ENCODE results near the gene ASNSD1.
"Not testable (repeated sequence)": the region's sequence is repeated elsewhere in the genome, so short reads cannot be mapped to it uniquely, and the experiment has no call there.

ASNSD1 gene

GRCh38 chr2:189648846-189649509 lies 12.3 kb upstream of the ASNSD1 start:
- no peak for DNase-seq

DNA sequence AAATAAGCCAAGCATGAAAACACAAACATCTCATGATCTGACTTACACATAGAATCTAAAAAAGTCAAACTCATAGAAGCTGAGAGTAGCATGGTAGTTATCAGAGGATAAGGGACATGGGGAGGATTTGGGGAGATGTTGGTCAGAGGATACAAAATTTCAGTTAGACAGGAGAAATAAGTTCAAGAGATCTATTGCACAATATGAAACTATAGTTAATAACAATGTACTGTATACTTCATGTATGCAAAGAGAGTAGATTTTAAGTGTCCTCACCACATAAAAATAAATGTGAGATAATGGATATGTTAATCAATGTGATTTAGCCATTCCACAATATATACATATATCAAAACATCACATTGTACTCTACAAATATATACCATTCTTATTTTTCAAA lies 10.0 kb upstream of the ASNSD1 start:
- no peak for DNase-seq

- not testable (repeated sequence) for DNase-seq
Observed at GRCh38 chr2:189653464-189653863, 7.8 kb upstream of the ASNSD1 start.

GRCh38 chr2:189654641-189655040 lies 6.6 kb upstream of the ASNSD1 start:
- no peak for DNase-seq

DNA sequence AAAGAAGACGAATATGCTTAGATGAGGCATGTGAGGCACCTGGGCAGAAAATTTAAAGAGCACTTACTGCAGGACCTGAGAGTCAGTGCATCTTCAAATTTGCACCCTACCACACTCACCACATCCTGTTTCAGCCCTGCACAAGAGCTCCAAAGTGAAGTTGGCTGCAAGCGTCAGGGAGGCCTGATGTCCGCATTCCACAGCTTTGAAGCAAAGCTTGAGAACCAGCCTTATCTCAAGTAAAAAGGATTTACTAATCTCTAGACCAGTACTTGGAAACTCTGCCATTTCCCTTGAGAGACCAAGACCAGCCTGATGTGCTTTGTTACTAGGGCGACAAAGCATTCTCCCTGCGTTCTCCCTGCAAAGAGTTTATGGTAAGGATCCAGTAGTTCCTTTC lies 3.4 kb upstream of the ASNSD1 start:
- DNase-seq = no peak

DNA sequence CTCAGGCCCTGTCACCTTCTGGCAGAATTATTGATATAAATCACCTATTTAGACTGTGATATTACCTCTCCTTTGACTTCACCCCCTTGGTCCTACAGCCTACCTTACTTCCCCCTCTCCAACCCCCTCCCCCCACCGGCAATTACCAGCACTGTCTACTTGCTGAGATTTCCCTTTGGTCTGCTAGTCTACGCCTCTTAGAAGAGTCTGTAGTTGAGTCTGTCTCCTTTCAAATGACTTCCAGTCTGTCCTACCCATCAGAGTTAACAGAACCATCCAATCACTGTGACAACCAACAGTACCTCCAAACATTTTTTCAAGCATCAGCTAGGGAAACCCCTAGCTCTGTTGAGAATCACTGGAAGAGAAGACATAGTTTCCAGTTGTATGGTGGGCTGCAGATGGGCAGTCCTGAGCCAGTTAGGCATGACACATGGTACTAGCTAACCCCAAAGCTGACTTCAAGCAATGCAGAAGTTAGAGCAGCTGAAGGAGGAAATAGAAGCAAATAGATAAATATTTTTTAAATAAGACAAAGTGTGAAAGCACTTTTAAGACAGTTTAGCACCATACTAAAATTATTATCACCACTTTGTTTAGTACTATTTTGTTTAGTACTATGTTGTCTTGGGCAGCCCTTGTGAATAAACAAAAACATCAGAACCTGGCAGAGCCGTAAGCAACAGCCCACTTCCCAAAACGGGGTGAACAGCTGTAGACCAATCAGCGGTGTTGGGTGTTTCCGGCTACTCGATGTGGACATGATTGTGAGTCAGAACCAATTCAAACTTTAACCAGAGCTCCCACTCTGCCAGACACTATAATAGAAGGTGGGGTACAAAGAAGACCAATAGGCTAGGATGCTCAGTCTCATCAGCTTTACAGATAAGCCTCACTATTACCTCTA lies 2.7 kb upstream of the ASNSD1 start:
- no peak for DNase-seq

DNA sequence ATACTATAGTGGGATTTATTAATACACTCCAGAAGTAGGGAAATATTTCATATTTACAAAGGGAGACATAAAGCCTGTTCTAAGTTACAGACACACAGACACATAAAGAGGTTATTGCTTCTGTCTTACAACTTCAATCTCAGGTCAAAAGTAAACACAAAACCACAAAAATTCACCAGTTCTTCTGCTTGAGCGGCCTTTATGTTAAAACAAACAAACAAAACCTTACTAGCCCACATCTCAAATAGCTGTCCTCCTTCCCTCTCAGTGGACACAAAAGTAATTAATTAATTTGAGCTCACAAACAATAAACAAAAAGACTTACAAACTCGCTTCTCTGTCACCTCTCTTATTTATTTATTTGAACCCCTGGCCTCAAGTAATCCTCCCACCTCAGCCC lies 1.5 kb upstream of the ASNSD1 start:
- DNase-seq = no peak

DNA sequence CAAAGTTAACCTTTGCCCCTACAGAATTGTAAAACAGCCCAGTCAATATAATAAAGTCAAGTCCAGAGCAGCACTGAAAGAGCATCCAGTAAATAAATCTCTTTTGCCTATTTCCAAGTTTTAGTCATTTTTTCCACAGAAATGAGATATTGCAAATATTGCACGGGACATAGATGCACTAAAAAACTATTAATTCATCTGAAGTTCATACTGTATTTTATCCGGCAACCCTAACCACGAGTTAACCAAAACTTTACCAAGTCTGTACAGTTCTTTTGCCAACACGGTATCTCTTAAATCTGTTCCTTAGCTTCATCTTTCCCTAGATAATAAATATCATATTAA lies 484 bp upstream of the ASNSD1 start:
- no peak for DNase-seq

GRCh38 chr2:189661957-189662321 lies 680 bp downstream of the ASNSD1 start:
- peak; percentile 28 for DNase-seq

DNA sequence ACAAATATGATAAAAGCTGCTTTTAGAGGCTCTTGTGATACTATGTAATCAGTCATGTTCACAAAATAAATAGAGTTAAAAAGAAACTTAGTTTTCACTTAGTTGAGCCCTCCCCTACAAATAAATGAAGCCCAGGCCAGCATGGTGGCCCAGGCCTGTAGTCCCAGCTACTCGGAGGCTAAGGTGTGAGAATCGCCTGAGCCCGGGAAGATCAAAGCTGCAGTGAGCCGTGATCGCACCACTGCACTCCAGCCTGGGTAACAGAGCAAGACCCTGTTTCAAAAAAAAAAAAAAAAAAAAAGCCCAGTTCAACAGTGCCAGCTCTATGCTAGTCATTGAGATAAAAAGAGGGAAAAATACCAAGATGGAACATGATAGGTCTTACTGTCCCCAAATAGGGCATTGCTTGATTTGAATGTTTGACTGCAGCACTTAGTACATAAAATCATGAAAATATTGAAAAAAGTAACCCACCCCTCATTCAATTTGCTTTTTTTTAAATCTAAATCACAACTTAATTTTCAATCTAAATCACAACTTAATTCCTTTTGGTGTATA lies 1.5 kb downstream of the ASNSD1 start:
- no peak for DNase-seq

DNA sequence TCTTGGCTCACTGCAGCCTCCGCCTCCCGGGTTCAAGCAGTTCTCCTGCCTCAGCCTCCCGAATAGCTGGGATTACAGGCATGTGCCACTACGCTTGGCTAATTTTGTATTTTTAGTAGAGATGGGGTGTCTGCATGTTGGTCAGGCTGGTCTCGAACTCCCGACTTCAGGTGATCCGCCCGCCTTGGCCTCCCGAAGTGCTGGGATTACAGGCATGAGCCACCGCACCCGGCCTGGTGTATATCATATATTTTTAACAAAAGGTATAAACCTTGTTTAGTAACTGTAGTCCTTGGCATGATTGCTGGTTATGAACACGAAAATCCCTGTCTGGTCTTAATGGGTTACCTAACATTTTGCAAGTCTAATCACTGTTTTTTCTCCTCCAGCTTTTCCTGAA lies 2.1 kb downstream of the ASNSD1 start:
- DNase-seq = not testable (repeated sequence)

GRCh38 chr2:189669913-189670312 lies 8.7 kb downstream of the ASNSD1 start:
- no peak for DNase-seq

GRCh38 chr2:189673661-189674373 lies 12.6 kb downstream of the ASNSD1 start:
- DNase-seq = peak; percentile 38

DNA sequence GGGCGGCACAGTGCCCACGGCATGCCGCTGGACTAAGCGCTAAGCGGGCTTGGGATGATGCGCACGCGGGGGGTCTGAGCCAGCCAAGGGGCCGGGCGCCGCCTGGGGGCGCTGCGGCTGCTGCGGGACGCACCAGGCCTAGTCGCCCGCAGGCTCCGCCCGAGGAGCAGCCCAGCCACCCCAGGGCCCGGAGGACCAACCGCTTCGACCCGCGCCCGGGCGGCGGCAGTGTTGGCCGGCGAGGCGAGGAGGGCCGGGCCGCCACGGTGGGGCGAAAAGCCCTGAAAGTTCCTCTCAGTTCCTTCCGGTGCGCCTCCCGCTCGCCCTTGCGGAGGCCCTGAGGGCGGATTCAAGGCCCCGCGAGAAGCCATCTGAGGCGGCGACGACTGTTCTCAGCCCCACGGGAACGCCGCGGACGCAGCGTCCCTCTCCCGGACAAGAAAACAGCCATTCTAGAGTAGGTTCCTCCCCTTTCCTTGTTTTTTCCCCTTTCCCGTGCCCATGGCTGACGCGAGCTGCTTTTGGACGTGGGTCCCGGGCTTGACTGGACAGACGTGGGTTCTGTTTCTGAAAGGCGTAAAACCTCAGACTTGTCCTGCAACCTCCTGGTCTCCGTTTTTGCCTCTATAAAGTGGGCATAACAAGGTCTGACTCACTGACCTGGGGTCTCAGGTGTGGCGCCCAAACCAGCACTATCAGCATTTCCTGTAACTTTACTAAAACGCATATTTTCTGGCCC lies 13.3 kb downstream of the ASNSD1 start, which contains the start of gene ANKAR:
Gene ANKAR (plus strand): TSS at position 297 of the 739 bp plus-strand sequence. CDS start 1,821 bp downstream, outside the sequence.
- peak; percentile 95 for DNase-seq

DNA sequence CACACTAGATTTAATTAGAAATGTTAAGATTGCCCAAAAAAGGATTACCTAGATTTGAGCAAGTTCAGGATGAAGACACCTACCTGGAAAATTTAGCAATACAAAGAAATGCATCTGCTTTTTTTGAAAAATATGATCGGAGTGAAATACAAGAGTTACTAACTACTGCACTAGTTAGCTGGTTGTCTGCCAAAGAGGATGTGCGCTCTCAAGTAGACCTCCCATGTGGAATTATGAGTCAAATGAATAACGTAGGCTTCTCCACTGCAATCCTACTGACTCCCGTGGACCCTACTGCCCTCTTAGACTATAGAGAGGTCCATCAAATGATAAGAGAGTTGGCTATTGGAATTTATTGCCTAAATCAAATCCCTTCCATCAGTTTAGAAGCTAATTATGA lies 15.2 kb downstream of the ASNSD1 start:
- no peak for DNase-seq

DNA sequence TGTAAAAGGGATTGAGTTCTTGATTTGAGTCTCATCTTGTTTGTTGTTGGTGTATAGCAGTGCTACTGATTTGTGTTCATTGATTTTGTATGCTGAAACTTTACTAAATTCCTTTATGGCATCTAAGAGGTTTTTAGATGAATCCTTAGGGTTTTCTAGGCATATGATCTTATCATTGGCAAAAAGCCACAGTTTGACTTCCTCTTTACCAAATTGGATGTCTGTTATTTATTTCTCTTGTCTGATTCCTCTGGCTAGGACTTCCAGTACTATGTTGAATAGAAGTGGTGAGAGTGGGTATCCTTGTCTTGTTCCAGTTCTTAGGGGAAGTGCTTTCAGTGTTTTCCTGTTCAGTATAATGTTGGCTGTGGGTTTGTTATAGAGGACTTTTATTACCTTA lies 18.0 kb downstream of the ASNSD1 start:
- DNase-seq = no peak

- no peak for DNase-seq
Observed at GRCh38 chr2:189681203-189681602, 19.9 kb downstream of the ASNSD1 start.

GRCh38 chr2:189681903-189682302 lies 20.6 kb downstream of the ASNSD1 start:
- DNase-seq = no peak

DNA sequence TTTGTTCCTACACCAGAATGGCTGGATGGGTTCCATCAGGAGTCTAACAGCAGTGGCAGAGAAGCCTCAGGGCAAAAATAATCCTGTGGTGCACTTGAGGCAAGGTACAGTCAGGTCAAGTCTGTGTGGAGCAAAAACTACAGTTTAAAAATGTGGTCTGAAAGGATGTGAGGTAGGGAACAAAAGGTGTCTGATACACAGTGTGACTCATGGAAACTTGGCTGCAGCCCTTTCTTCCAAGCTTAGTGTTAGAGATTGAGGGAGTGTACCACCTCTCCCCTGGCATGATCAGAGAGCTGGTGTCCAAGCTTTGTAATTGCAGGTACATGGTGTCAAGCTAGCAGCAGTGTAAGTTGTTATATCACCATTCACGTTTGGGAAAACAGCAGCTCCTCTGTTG lies 22.1 kb downstream of the ASNSD1 start:
- DNase-seq = no peak

- no peak for DNase-seq
Observed at GRCh38 chr2:189684811-189685210, 23.6 kb downstream of the ASNSD1 start.

DNA sequence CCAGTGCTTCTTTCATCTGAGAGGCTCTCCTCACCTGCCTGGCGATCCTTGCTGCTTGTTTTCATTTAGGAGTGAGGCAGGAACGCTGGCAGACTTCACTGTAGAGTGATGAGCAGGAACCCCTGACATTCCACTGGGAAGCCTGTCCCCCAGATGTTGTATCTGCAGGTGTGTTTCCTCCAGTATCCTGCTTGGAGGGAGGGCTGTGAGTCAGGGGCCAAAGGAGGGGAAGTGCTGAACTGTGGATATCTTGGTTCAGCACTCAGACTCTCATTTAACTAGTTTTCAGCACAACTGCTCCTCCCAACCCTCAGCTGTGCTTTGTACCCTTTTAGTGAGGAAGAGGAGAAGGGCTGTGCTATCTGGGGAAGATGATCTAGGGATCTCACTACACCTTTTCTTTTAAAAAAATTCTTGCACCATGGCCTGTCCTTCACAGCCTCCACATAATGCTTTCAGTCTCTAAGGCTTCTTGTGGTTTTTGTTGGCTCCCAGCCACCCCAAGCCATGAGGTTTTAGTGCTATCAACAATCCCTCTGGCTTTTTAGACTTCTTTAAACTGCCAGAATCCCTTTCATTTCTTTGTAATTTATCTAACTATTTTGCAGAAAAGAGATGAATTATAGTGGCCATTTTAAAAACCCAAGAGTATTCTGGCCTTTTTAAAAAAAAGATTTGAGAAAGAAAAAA lies 24.4 kb downstream of the ASNSD1 start:
- DNase-seq = no peak

DNA sequence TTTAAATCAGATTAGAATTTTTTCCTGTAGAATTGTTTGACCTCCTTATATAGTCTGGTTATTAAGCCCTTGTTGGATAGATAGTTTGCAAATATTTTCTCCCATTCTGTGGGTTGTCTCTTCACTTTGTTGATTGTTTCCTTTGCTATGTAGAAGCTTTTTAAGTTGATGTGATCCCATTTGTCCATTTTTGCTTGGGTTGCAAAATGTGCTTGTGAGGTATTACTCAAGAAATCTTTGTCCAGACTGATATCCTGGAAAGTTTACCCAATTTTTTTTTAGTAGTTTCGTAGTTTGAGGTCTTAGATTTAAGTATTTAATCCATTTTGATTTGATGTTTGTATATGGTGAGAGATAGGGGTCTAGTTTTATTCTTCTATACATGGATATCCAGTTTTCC lies 26.5 kb downstream of the ASNSD1 start:
- not testable (repeated sequence) for DNase-seq

All from DMS53 (cell line).